Fibroblast of skin of left biceps (primary cell): Measurements from ENCODE around the gene LZTS3.
A peak's percentile ranks its signal among the peaks of the same experiment; 100 is the strongest.
"Not testable (repeated sequence)": the region's sequence is repeated elsewhere in the genome, so short reads cannot be mapped to it uniquely, and the experiment has no call there.

Source experiments
- DNase-seq, 2 experiments: peaks; one replicate each; pipeline ENCODE4 v3.0.0-alpha.2; 2013; ENCODE audit warnings: low read depth in 2 of 2

Gene LZTS3

DNA sequence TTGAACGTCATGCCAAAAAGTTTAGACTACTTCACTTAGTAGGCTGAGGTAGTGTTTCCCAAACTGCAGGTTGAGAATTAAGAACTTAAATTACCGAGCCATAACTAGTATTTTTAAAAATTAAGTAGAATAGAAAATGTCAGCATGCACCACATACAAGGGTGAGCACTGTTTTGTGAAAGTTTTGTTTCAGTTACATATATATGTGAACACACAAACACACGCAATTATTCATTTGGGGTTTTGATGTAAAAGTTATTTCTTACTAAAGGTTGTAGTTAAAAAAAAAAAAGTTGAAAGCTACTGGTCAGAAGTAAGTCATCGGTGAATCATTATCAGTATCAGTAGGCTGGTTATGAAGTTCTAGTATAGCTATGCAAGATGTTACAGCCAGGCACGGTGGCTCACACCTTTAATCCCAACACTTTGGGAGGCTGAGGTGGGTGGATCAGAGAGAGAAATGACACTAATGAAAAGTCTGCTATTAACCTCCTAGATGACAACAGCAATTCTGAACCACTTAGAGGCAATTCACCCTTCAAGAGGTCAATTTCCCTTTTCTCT is 37.8 kb downstream of the LZTS3 start:
- no peak for DNase-seq

DNA sequence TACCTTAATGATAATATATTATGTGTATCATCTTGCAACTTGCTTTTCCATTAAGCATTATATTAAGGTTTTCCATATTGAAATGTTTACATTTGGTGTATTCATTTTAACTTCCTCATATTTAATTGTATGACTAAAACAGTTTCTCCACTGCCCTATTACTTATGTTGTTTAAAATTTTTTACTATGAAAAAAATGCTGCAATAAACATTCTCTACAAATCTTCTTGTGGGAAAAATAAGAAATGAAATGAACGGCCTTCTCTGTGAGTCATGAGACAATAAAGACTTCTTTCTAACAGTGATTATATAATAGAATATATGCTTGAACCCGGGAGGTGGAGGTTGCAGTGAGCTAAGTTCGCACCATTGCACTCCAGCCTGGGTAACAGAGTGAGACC is 39.2 kb downstream of the LZTS3 start:
- DNase-seq: no peak

GRCh38 chr20:3133155-3133554 is 40.2 kb downstream of the LZTS3 start:
- no peak for DNase-seq

GRCh38 chr20:3130051-3130600 is 43.2 kb downstream of the LZTS3 start:
- DNase-seq: no peak

DNA sequence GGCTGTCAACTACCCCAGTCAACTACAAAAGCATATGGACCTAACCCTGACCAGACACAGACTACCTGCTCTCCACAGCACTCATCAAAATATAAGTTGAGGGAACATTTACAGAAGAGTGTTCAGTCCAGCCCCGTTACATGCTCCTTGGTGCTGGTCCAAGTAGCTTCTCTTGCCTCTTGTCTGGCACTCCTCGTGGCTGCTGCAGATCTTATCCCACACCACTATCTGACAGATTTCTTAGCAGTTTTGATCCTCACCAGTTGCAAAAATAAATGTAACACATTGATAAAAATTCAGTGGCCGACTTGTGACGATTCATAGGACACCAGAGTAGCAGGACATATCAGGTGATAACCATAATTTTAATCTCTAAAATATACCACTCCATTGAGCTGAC is 44.3 kb downstream of the LZTS3 start:
- no peak for DNase-seq

DNA sequence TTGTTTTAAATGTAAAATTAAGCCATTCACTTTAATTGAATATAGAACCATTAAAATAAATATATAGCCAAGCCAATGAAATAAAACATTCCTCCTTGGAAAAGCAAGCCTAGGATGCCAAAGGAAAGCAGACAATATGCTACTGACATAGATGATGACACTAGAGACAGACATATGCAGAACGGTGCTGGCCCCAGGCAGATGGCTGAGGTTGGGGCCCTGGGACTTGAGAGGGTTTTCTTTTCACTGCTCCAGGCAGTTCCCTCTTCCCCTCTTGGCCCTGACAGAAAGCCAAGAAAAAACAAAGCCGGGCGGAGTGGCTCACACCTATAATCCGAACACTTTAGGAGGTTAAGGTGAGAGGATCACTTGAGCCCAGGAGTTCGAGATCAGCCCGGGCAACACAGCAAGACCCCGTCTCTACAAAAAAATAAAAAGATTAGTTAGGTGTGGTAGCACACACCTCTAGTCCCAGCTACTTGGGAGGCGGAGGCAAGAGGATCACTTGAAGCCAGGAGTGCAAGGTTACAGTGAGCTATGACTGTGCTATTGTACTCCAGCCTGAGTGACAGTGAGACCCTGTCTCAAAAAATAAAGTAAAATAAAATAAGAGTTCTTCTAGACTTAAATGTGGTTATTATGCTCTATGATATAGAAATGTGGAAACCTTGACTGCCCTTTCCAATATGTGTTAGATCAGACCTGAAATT is 44.9 kb downstream of the LZTS3 start:
- no peak for DNase-seq

DNA sequence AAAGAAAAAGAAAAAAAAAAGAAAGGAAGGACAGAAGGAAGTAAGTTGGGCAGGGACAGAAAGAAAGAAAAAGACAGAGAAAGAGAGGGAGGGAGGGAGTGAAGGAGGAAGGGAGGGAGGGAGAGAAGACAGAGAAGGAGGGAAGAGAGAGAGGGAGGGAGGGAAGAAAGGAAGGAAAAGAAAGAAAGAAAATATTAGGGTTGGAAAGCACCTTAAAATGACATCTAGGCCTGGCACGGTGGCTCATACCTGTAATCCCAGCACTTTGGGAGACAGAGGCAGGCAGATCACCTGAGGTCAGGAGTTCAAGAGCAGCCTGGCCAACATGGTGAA is 46.9 kb downstream of the LZTS3 start:
- no peak for DNase-seq

- DNase-seq: not testable (repeated sequence)
Observed at GRCh38 chr20:3125776-3126526, 47.4 kb downstream of the LZTS3 start.

- DNase-seq: not testable (repeated sequence)
Observed at GRCh38 chr20:3124773-3125560, 48.4 kb downstream of the LZTS3 start.

GRCh38 chr20:3124163-3124562 is 49.2 kb downstream of the LZTS3 start:
- not testable (repeated sequence) for DNase-seq

- no peak for DNase-seq
Observed at GRCh38 chr20:3123542-3123941, 49.8 kb downstream of the LZTS3 start.

- DNase-seq: no peak
Observed at GRCh38 chr20:3121955-3122610, 51.3 kb downstream of the LZTS3 start.

- no peak for DNase-seq
Observed at GRCh38 chr20:3121271-3121911, 52.0 kb downstream of the LZTS3 start.

DNA sequence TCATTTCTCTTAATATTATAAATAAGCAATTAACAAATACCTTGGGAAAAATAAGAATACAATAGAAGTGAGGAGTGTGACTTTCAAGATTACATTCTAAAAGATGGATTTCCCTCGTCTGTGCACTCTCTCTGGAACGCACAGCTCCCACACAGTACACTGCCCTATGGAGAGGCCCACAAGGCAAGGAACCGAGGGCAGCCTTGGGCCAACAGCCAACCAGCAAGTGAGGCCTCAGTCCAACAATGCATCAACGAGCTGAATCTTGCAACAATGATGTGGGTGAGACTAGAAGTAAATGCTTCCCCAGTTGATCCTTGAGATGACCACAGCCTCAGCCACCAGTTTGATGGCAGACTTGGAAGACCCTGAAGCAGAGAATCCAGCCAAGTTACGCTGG is 54.3 kb downstream of the LZTS3 start:
- DNase-seq: no peak

- peak; percentile 15 to 22 for DNase-seq
Observed at GRCh38 chr20:3117839-3118379, 55.4 kb downstream of the LZTS3 start.

GRCh38 chr20:3116341-3116740 is 57.0 kb downstream of the LZTS3 start:
- no peak for DNase-seq

GRCh38 chr20:3115190-3116107 is 57.9 kb downstream of the LZTS3 start:
- peak; percentile 11 to 30 for DNase-seq
